OCI-LY7 (cell line): ENCODE measurements around the gene NFKB2.

Source experiments
- CTCF ChIP-seq: fragments of 200-600 bp; sonication (generic); conservative IDR thresholded peaks from 2 replicates; pipeline ENCODE4 v1.5.1; 2014; ENCODE audit warnings: mild to moderate bottlenecking, antibody characterized with exemption, low read length, moderate library complexity, mixed read lengths
- EZH2phosphoT487 ChIP-seq: fragments of 200-600 bp; sonication (generic); IDR thresholded peaks from 2 replicates; pipeline ENCODE4 v1.6.1; 2018; ENCODE audit warnings: low read depth, borderline replicate concordance, mild to moderate bottlenecking, mixed run types, antibody characterized with exemption, low read length, moderate library complexity, mixed read lengths

DNA sequence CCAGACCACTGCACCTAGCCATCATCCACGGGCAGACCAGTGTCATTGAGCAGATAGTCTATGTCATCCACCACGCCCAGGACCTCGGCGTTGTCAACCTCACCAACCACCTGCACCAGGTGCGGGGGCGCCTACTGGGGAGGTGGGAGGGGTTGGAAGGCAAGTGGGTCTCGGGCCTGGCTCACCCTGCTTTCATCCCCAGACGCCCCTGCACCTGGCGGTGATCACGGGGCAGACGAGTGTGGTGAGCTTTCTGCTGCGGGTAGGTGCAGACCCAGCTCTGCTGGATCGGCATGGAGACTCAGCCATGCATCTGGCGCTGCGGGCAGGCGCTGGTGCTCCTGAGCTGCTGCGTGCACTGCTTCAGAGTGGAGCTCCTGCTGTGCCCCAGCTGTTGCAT is 4.6 kb downstream of the NFKB2 start:
- TF ChIP-seq CTCF (no peak), EZH2phosphoT487 (no peak)
